Esophagus squamous epithelium (tissue), 4 donors: ENCODE data around the gene RMND5B.

Source experiments
- CTCF ChIP-seq, 6 experiments: fragments of 450-650 bp in 4 of 6; fragments of 200-600 bp in 2 of 6; sonication (generic) in 2 of 6; IDR thresholded peaks; one replicate each; pipeline ENCODE4 v1.5.1; 2016 to 2019; ENCODE audit warnings: antibody characterized with exemption in 6 of 6, mild to moderate bottlenecking in 4 of 6, moderate library complexity in 4 of 6
- POLR2A ChIP-seq, 4 donors: fragments of 450-650 bp; IDR thresholded peaks; one replicate each; pipeline ENCODE4 v1.6.1; 2017; ENCODE audit warnings: antibody characterized with exemption in 4 of 4, mild to moderate bottlenecking in 4 of 4, moderate library complexity in 3 of 4

GRCh38 chr5:178160176-178160575 is 29.4 kb downstream of the RMND5B start:
- TF ChIP-seq CTCF (IDR thresholded peaks at IDR 0.05) (no peak), POLR2A (IDR thresholded peaks at IDR 0.05) (no peak)
